ENCODE data around the gene HMGB2. TPM values are rescaled to one million over a fixed set of nuclear protein-coding genes. Genes with fewer than 3 reads are reported as not detected.

The HMGB2 gene
- total RNA-seq, 2 donors from 2014 or later, result 16.2 to 18.7 TPM

GRCh38 chr4:173357939-173358338 is 23.8 kb upstream of the HMGB2 start:
- intact Hi-C loops (cut with DNase I), result no loop called here
- Histone ChIP-seq H3K4me3 (no peak overlapping the region), H3K9me3 (no peaks in the 10 kb centered on the region), H3K27ac (no peak overlapping the region), H3K4me1 (no peaks in the 10 kb centered on the region), H3K36me3 (replicated peaks in 1 of 2; ENCODE audit: insufficient read depth in 1 of 2, low read depth in 2 of 2) (no peaks in the 10 kb centered on the region), H3K27me3 (no peaks in the 10 kb centered on the region)
- ATAC-seq (no peak), DNase-seq (no peak)
- TF ChIP-seq CTCF (IDR thresholded peaks at IDR 0.05) (no peak), POLR2A (IDR thresholded peaks at IDR 0.05) (no peak)
- WGBS, 2 donors, result 59 to 62% methylated on average over 2 of the region's 2 CpGs

GRCh38 chr4:173347467-173347866 is 13.3 kb upstream of the HMGB2 start:
- Histone ChIP-seq H3K4me1 (no peaks in the 10 kb centered on the region), H3K36me3 (replicated peaks in 1 of 2; ENCODE audit: insufficient read depth in 1 of 2, low read depth in 2 of 2) (no peaks in the 10 kb centered on the region), H3K27me3 (no peaks in the 10 kb centered on the region), H3K9me3 (no peaks in the 10 kb centered on the region), H3K4me3 (no peak overlapping the region), H3K27ac (no peak overlapping the region)
- TF ChIP-seq POLR2A (IDR thresholded peaks at IDR 0.05) (no peak), CTCF (IDR thresholded peaks at IDR 0.05) (no peak)
- no peak for DNase-seq
- no peak for ATAC-seq
- intact Hi-C loops (cut with DNase I), result no loop called here
- 94 to 100% methylated on average over 1 of the region's 1 CpG for WGBS, 2 donors

- no peak for ATAC-seq
These were observed 11.9 kb upstream of the HMGB2 start for GRCh38 chr4:173346074-173346473.

GRCh38 chr4:173345648-173346047 is 11.5 kb upstream of the HMGB2 start:
- intact Hi-C loops (cut with DNase I), result no loop called here
- H3K4me3 ChIP-seq, result no peak overlapping the region
- 36 to 49% methylated on average over 2 of the region's 2 CpGs for WGBS, 2 donors

More at GRCh38 chr4:173346074-173346473, 11.9 kb upstream of the HMGB2 start:
- WGBS, 2 donors, result 67 to 80% methylated on average over 2 of the region's 2 CpGs
- DNase-seq, result no peak
- intact Hi-C loops (cut with DNase I), result no loop called here
- Histone ChIP-seq H3K27me3 (no peaks in the 10 kb centered on the region), H3K36me3 (replicated peaks in 1 of 2; ENCODE audit: insufficient read depth in 1 of 2, low read depth in 2 of 2) (no peaks in the 10 kb centered on the region), H3K9me3 (no peaks in the 10 kb centered on the region), H3K27ac (no peak overlapping the region), H3K4me3 (no peak overlapping the region), H3K4me1 (no peaks in the 10 kb centered on the region)
- TF ChIP-seq CTCF (IDR thresholded peaks at IDR 0.05) (no peak), POLR2A (IDR thresholded peaks at IDR 0.05) (no peak)

More at GRCh38 chr4:173345648-173346047, 11.5 kb upstream of the HMGB2 start:
- no peak overlapping the region for H3K27ac ChIP-seq
- no peaks in the 10 kb centered on the region for H3K9me3 ChIP-seq
- no peaks in the 10 kb centered on the region for H3K36me3 ChIP-seq (replicated peaks in 1 of 2; ENCODE audit: insufficient read depth in 1 of 2, low read depth in 2 of 2)
- DNase-seq, result no peak
- no peak for ATAC-seq
- no peaks in the 10 kb centered on the region for H3K27me3 ChIP-seq
- TF ChIP-seq CTCF (IDR thresholded peaks at IDR 0.05) (no peak), POLR2A (IDR thresholded peaks at IDR 0.05) (no peak)
- H3K4me1 ChIP-seq, result no peaks in the 10 kb centered on the region

Measured in body of pancreas (tissue), 4 donors.